K562 (cell line): Measurements from ENCODE around the gene SLC7A8. TPM values are rescaled to one million over a fixed set of nuclear protein-coding genes. Genes with fewer than 3 reads are reported as not detected.
A peak's percentile ranks its signal among the peaks of the same experiment; 100 is the strongest.

Source experiments
- ATAC-seq: fragments of 200-7000 bp; cut with Tn5 transposase; 3 replicates; pipeline ENCODE4 v1.9.1; 2020; ENCODE audit warnings: moderate library complexity
- BruUV-seq: library from RNA; stranded (reverse); fragments of 400-500 nt; replicated peaks from 2 replicates; lab custom pipeline; 2021; lab: Mats Ljungman, UMichigan
- CTCF ChIA-PET: fragments of 300-600 bp; formaldehyde crosslinking; extraction: SDS; loops from one replicate; lab custom pipeline; 2021; ENCODE audit warnings: low intra/inter-chr PET ratio; lab: Yijun Ruan, JAX
- POLR2A ChIA-PET: fragments of 300-600, 350-650 bp; sonication (Branson Sonifier 250); formaldehyde crosslinking; extraction: SDS; loops from one replicate; lab custom pipeline; 2021; ENCODE audit warnings: antibody characterized with exemption, inconsistent platforms; lab: Yijun Ruan, JAX
- DNase-seq, 4 experiments: peaks; one replicate each; pipeline versions ENCODE4 v3.0.0 to v3.0.0-alpha.2; 2011 to 2018; ENCODE audit warnings: low spot score in 3 of 4, mixed read lengths in 3 of 4; ENCODE audit errors: extremely low read depth in 1 of 4
- FAIRE-seq: peaks from 2 replicates; lab custom pipeline; 2011; peaks lifted over from hg19 to GRCh38; lab: Jason Lieb, UNC
- H2AFZ ChIP-seq: 2 replicates; pipeline ENCODE4 v1.6.0; 2011; ENCODE audit warnings: low read depth, low read length, control low read depth, inconsistent platforms
- H3K27ac ChIP-seq: fragments of 200-600 bp; 3 replicates; pipeline ENCODE4 v1.8.0; 2011; ENCODE audit warnings: low read depth, mild to moderate bottlenecking, control low read depth, inconsistent platforms, low read length, moderate library complexity, mixed read lengths; ENCODE audit errors: extremely low read depth
- H3K27me3 ChIP-seq, 2 experiments: fragments of 300-600 bp in 1 of 2; 2 replicates in 1 of 2; 3 replicates in 1 of 2; pipeline versions ENCODE4 v1.6.0 to v1.8.0; 2011; ENCODE audit warnings: inconsistent platforms in 2 of 2, low read length in 2 of 2, mild to moderate bottlenecking in 1 of 2, mixed read lengths in 1 of 2, moderate library complexity in 1 of 2; ENCODE audit not compliant: control insufficient read depth in 2 of 2, insufficient read depth in 2 of 2
- H3K36me3 ChIP-seq: fragments of 300-600 bp; 3 replicates; pipeline ENCODE4 v1.8.0; 2011; ENCODE audit warnings: mild to moderate bottlenecking, low read length, inconsistent platforms; ENCODE audit not compliant: control insufficient read depth, insufficient read depth
- H3K4me1 ChIP-seq, 2 experiments: fragments of 200-600 bp in 1 of 2; replicated peaks in 1 of 2; 2 replicates in 1 of 2; 3 replicates in 1 of 2; pipeline versions ENCODE4 v1.5.1 to v1.8.0; 2011; ENCODE audit warnings: inconsistent platforms in 2 of 2, low read length in 2 of 2, mild to moderate bottlenecking in 1 of 2, mixed read lengths in 1 of 2, moderate library complexity in 1 of 2; ENCODE audit not compliant: control insufficient read depth in 2 of 2, insufficient read depth in 2 of 2
- H3K4me2 ChIP-seq: 2 replicates; pipeline ENCODE4 v1.6.1; 2011; ENCODE audit warnings: low read length, control low read depth, inconsistent platforms, mixed read lengths; ENCODE audit not compliant: insufficient read depth
- H3K4me3 ChIP-seq: fragments of 200-600 bp; sonication (generic), shearing (Covaris generic); 2 replicates; pipeline ENCODE4 v1.5.1; 2016; ENCODE audit warnings: control low read depth, inconsistent platforms
- H3K79me2 ChIP-seq: fragments of 200-600 bp; 3 replicates; pipeline ENCODE4 v1.8.0; 2011; ENCODE audit warnings: low read length, inconsistent platforms; ENCODE audit not compliant: control insufficient read depth, insufficient read depth
- H3K9ac ChIP-seq, 2 experiments: 2 replicates each; pipeline versions ENCODE4 v1.6.0 to v1.6.1; 2011; ENCODE audit warnings: low read depth in 2 of 2, low read length in 2 of 2, control low read depth in 1 of 2, inconsistent platforms in 1 of 2, mild to moderate bottlenecking in 1 of 2, mixed read lengths in 1 of 2; ENCODE audit not compliant: insufficient read depth in 1 of 2
- H3K9me1 ChIP-seq: one replicate; pipeline ENCODE4 v1.6.0; 2011; ENCODE audit warnings: inconsistent platforms, mild to moderate bottlenecking, low read length, moderate library complexity; ENCODE audit not compliant: control insufficient read depth, insufficient read depth
- H3K9me3 ChIP-seq: replicated peaks from 2 replicates; pipeline ENCODE4 v1.5.1; 2011; ENCODE audit warnings: low read depth, low read length, inconsistent platforms; ENCODE audit not compliant: control insufficient read depth, insufficient read depth
- H4K20me1 ChIP-seq: replicated peaks from 2 replicates; pipeline ENCODE4 v1.6.1; 2011; ENCODE audit warnings: low read length, inconsistent platforms, mixed read lengths; ENCODE audit not compliant: control insufficient read depth, insufficient read depth
- MBD2 ChIP-seq: sonication (generic); IDR thresholded peaks from 2 replicates; pipeline ENCODE4 v1.6.1; 2016; ENCODE audit warnings: low read depth, borderline replicate concordance
- RBM25 ChIP-seq: fragments of 200-400 bp; formaldehyde crosslinking; IDR thresholded peaks from 2 replicates; pipeline ENCODE4 v1.6.1; 2018; ENCODE audit warnings: low read length, low read depth, moderate library complexity; ENCODE audit not compliant: severe bottlenecking
- WGBS: fragments of 100-300 bp; shearing (Covaris generic); methylation state at CpG from one replicate; pipeline ENCODE4 v1.1.6; 2016; ENCODE audit warnings: low coverage, mixed read lengths; ENCODE audit not compliant: insufficient coverage; ENCODE audit errors: missing lambda C conversion rate; 5-methylcytosine and 5-hydroxymethylcytosine counted together
- in situ Hi-C: fragments of 300-500 bp; cut with MboI; formaldehyde crosslinking; loops from 4 replicates; pipeline ENCODE4 v1.15.0; 2018; ENCODE audit warnings: inconsistent platforms, mixed read lengths
- intact Hi-C: fragments of 100-400 bp; cut with micrococcal nuclease; formaldehyde crosslinking; loops from 2 replicates; pipeline ENCODE4 v1.14.2; 2022
- polyA plus RNA-seq, 8 experiments: library from polyadenylated mRNA; depleted of rRNA in 4 of 8; stranded (reverse) in 5 of 8; unstranded in 3 of 8; fragments of >200 nt; fragmentation: Nextera tagmentation in 2 of 8; fragmentation: Illumina TruSeq in 1 of 8; extraction: Ambion mirVana in 2 of 8; extraction: Trizol in 1 of 8; gene quantifications; 2 replicates each; pipeline versions ENCODE4 v1.2.1 to v1.2.3, GENCODE V29; 2011 to 2014; ENCODE audit warnings: inconsistent platforms in 1 of 8, missing spikeins in 1 of 8
- total RNA-seq, 7 experiments: library from RNA; depleted of rRNA in 6 of 7; stranded (reverse); fragments of >200 nt in 6 of 7; fragmentation: Illumina TruSeq in 2 of 7; extraction: Trizol in 2 of 7; gene quantifications; 2 replicates each; pipeline versions ENCODE4 v1.2.1 to v1.2.3, GENCODE V29; 2011 to 2021; ENCODE audit warnings: low replicate concordance in 1 of 7
- TF ChIP-seq, protein P1 (sequence below): sonication (generic); formaldehyde crosslinking; IDR thresholded peaks from 2 replicates; pipeline ENCODE4 v1.8.1; 2023; ENCODE audit warnings: mild to moderate bottlenecking, missing genetic modification reagents

The SLC7A8 gene
- total and polyA plus RNA-seq, 9 of the 15 experiments (the other 6 are each of a cell fraction or from before 2014, with no cell fraction given) = 2.0 to 33.0 (median 6.0) TPM

DNA sequence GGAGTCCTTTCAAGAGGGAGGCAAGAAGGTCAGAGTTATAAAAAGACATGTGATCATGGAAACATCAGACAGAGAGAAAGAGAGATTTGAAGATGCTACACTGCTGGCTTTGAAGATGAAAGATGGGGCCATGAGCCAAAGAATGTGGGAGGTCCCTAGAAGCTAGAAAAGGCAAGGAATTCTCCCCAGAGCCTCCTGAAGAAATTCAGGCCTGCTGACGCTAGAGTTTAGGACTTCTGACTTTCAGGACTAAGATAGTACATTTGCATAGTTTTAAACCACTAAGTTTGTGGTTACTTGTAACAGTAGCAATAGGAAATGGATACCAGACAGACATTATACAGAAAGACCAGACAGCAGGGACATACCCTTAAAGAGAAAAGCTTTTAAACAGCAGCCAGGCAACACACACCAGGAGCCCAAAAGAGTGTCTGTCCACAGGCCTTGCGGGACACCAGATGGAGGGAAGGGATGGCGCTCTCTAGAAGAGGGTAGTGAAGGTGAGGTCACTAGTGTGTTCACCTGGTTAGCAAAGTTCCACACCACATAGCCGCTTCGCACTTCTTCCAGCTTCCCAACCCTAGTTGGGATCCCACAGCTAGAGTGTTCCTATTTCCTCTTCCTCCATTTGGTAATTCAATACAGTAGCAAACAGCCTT lies 34.7 kb downstream of the SLC7A8 start:
- ChIA-PET POLR2A (interaction anchor here (0.6 kb wide), 2 partner anchors 14 to 148 kb away, joined by 3 read pairs; no protein-coding TSS in a partner anchor), CTCF (no interaction called here)
- Histone ChIP-seq H3K9me1 (no peaks in the 10 kb centered on the region), H3K36me3 (no peaks in the 10 kb centered on the region; the same call in 2 of the 3 replicates), H3K9me3 (no peaks in the 10 kb centered on the region), H2AFZ (peak overlapping the region; percentile 28; the same call in 1 of the 2 replicates), H3K4me2 (peak overlapping the region; percentile 12; the same call in 1 of the 2 replicates), H3K9ac (no peak overlapping the region), H3K27me3 (no peaks in the 10 kb centered on the region), H3K27ac (no peak overlapping the region), H4K20me1 (no peaks in the 10 kb centered on the region), H3K4me3 (no peak overlapping the region), H3K4me1 (peaks cover 36 to 55% of the 10 kb centered on the region in 2 experiments), H3K79me2 (peaks cover under 1% of the 10 kb centered on the region; the same call in 2 of the 3 replicates)
- TF ChIP-seq, protein P1, sequence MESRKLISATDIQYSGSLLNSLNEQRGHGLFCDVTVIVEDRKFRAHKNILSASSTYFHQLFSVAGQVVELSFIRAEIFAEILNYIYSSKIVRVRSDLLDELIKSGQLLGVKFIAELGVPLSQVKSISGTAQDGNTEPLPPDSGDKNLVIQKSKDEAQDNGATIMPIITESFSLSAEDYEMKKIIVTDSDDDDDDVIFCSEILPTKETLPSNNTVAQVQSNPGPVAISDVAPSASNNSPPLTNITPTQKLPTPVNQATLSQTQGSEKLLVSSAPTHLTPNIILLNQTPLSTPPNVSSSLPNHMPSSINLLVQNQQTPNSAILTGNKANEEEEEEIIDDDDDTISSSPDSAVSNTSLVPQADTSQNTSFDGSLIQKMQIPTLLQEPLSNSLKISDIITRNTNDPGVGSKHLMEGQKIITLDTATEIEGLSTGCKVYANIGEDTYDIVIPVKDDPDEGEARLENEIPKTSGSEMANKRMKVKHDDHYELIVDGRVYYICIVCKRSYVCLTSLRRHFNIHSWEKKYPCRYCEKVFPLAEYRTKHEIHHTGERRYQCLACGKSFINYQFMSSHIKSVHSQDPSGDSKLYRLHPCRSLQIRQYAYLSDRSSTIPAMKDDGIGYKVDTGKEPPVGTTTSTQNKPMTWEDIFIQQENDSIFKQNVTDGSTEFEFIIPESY (CRISPR knock-in tag) = 0 out of 2 replicates have a peak, but pooled peaks have one; percentile 33
- TF ChIP-seq MBD2 (no peak), RBM25 (peak; percentile 26)
- FAIRE-seq = no peak
- BruUV-seq = no TSS peak
- DNase-seq = no peak
- intact Hi-C loops (no loop called here), in situ Hi-C loops (no loop called here)
- 92% methylated on average over 5 of the region's 5 CpGs for WGBS
- no peak for ATAC-seq
